Activated CD4-positive, CD25-positive, alpha-beta regulatory T cell (primary cell): ENCODE results near the gene MAN1A2.

Source experiments
- DNase-seq, 4 experiments: peaks; one replicate each; lab custom pipeline; 2025; lab: John Stamatoyannopoulos, UW

MAN1A2 gene

DNA sequence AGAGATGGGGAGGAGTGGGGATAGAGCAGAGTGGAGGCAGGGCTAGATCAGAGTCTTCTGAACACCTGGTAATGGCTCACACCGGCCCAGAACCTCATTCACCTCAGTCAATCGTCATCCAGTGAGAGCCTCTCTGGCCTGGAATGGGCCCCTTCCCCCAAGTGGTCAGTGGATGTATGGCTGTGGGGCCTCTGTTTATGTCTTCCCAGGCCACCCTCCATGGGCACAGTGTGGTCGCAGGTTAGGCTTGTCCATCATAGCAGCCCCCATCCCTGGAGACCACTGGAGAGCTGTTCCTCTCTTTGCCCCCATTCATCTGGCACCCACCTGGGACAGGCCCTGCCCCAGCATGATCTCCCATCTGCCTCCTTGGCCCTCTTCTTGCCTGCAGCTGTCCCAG is 209.0 kb downstream of the MAN1A2 start:
- no peak for DNase-seq

- DNase-seq, result no peak
These were observed 210.1 kb downstream of the MAN1A2 start for GRCh38 chr1:117577191-117577885.

DNA sequence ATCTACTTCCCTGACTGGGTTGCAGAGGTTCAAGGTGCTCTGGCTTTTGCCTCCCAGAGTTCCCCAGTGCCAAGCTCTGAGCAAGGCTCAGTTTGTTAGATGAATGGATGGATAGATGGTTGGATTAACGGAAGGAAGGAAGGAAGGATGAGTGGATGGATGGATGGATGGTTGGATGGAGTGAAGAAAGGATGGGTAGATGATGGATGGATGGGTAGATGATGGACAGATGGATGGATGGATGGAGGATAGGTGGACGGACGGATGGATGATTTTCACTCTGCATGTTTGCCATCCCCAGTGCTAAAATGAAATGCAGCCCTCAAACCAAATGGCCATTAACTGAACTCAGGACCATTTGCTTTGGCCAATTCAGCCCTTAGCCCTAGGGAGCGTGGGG is 211.2 kb downstream of the MAN1A2 start:
- no peak for DNase-seq
